Measurements from ENCODE around the gene HAND2. TPM values are rescaled to one million over a fixed set of nuclear protein-coding genes. Genes with fewer than 3 reads are reported as not detected.

HAND2 gene
- not detected for total RNA-seq
- not detected for total RNA-seq (2013)

DNA sequence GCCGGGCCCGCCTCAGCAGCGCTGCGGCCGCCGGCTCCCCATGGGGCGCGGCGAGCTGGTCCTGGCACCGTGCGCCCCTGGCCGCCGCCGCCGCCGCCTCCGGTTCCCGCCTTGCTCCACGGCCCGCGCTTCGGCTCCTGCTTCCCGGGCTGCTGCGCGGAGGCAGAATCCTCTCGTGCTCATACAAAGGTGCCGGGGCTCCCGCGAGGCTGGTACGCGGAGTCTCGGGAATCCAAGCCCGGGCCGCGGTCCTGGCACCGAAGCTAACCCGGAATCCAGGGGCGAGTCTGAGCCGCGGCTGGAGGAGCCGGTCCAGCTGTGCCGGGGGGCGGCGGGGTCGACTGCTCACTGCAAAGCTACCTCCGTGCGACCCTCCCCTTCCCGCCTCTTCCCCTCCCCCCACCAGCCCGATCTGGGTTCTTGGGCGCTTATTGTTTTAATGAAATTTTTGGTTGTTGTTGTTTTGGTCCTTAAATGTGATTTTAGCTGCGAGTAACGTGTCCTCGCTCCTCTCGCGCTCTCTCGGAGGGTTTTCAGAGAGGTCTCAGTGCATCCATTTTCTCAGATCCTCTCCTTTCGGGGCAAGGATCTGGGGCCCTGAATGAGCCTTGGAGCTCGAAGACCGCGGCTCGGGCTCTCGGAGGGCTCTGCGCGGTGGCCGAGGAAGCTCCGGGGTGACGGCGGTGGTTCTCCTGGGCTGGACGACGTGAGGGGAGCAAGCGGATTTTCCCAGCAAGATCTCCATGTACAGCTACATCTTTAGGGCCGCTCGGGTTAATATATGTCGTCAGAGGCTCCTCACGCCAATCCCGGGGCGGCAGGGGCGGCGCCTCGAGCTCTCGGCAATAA lies at the start of gene HAND2:
TSS of gene HAND2 (minus strand) at position 753 of the 849 bp plus-strand sequence. CDS start 940 bp downstream, outside the sequence.
- Mint-ChIP-seq H3K27me3 (ENCODE audit: low read depth in 2 of 2) (peaks cover 67 to 89% of the 10 kb centered on the region in 2 donors), H3K27ac (no peak within 1 kb of the TSS), H3K36me3 (peaks cover 22% of the 10 kb centered on the region), H3K4me1 (no peaks in the 10 kb centered on the region), H3K4me3 (no peak within 1 kb of the TSS), H3K9me3 (no peaks in the 10 kb centered on the region)
- no peak within 1 kb of the TSS for H3K27ac ChIP-seq (ENCODE audit: low read length)
- peak in 1 of 2 donors; percentile 20 for DNase-seq
- TF ChIP-seq, protein P1, sequence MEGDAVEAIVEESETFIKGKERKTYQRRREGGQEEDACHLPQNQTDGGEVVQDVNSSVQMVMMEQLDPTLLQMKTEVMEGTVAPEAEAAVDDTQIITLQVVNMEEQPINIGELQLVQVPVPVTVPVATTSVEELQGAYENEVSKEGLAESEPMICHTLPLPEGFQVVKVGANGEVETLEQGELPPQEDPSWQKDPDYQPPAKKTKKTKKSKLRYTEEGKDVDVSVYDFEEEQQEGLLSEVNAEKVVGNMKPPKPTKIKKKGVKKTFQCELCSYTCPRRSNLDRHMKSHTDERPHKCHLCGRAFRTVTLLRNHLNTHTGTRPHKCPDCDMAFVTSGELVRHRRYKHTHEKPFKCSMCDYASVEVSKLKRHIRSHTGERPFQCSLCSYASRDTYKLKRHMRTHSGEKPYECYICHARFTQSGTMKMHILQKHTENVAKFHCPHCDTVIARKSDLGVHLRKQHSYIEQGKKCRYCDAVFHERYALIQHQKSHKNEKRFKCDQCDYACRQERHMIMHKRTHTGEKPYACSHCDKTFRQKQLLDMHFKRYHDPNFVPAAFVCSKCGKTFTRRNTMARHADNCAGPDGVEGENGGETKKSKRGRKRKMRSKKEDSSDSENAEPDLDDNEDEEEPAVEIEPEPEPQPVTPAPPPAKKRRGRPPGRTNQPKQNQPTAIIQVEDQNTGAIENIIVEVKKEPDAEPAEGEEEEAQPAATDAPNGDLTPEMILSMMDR (IDR thresholded peaks at IDR 0.05) = no peak
- intact Hi-C loops (cut with micrococcal nuclease) = no loop called here
- 6% methylated on average over 76 of the region's 81 CpGs for WGBS (ENCODE audit: insufficient coverage)
- H3K36me3 ChIP-seq (ENCODE audit: control insufficient read depth, insufficient read depth, low read length) = no peaks in the 10 kb centered on the region
- H3K9me3 ChIP-seq (ENCODE audit: control insufficient read depth, insufficient read depth, low read length) = peaks cover 12% of the 10 kb centered on the region
- H3K4me1 ChIP-seq (ENCODE audit: control insufficient read depth, insufficient read depth, low read length) = peaks cover 15% of the 10 kb centered on the region
- H3K27me3 ChIP-seq (ENCODE audit: control insufficient read depth, insufficient read depth, low read length) = peaks cover 81% of the 10 kb centered on the region
- no peak for ATAC-seq
- H3K4me3 ChIP-seq (ENCODE audit: low read length) = no peak within 1 kb of the TSS

DNA sequence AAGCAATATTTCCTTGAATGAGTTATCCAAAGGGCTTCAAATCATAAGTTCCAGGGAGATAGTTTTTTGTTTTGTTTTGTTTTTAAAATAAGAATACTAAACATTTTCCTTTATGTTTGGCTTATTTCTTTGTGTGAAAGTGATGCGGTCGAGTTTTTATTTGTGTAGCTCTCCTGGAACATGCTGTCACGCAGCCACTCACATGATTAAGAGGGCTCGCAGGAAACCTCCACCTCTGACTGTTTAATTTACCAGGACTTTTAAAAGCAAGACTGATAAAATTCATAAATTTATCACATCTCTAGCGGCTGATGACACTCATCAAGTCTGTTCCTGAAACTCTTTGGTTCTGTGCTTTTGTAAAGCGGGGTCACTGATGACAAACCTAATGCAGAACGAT lies 48.9 kb upstream of the HAND2 start:
- intact Hi-C loops (cut with micrococcal nuclease) = no loop called here
- Histone ChIP-seq H3K36me3 (ENCODE audit: control insufficient read depth, insufficient read depth, low read length) (no peaks in the 10 kb centered on the region), H3K4me3 (ENCODE audit: low read length) (no peak overlapping the region), H3K4me1 (ENCODE audit: control insufficient read depth, insufficient read depth, low read length) (no peaks in the 10 kb centered on the region), H3K27ac (ENCODE audit: low read length) (no peak overlapping the region), H3K27me3 (ENCODE audit: control insufficient read depth, insufficient read depth, low read length) (no peaks in the 10 kb centered on the region), H3K9me3 (ENCODE audit: control insufficient read depth, insufficient read depth, low read length) (no peaks in the 10 kb centered on the region)
- TF ChIP-seq, protein P1 (IDR thresholded peaks at IDR 0.05) = no peak
- Mint-ChIP-seq H3K36me3 (no peaks in the 10 kb centered on the region), H3K27ac (no peak overlapping the region), H3K4me1 (no peaks in the 10 kb centered on the region), H3K27me3 (ENCODE audit: low read depth in 2 of 2) (peaks cover 0 to 6% of the 10 kb centered on the region in 2 donors), H3K4me3 (no peak overlapping the region), H3K9me3 (no peaks in the 10 kb centered on the region)
- 82% methylated on average over 7 of the region's 7 CpGs for whole genome bisulfite sequencing (ENCODE audit: insufficient coverage)
- no peak for ATAC-seq
- no peak for DNase-seq

DNA sequence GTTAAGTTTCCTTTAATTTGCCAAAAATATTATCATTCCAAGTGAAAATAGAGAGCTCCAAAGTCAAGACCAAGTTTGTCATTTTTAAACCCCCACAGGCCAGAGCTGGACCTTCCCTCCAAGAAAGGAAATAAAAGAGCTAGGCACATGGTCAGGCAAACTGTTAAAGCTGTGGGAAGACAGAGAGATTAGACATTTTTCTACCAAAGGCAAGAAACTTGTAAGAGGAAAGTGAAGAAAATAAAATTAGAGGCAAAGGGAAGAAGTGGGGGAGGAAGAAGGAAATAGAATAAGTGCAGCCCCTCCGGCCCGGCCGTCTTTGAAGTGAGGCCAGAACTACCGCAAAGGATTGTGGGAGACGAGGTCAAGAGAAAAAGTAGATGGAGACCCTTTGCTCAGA lies 47.9 kb upstream of the HAND2 start:
- Mint-ChIP-seq H3K27me3 (ENCODE audit: low read depth in 2 of 2) (peaks cover 0 to 6% of the 10 kb centered on the region in 2 donors), H3K4me1 (no peaks in the 10 kb centered on the region), H3K27ac (no peak overlapping the region), H3K4me3 (no peak overlapping the region), H3K9me3 (no peaks in the 10 kb centered on the region), H3K36me3 (no peaks in the 10 kb centered on the region)
- Histone ChIP-seq H3K4me3 (ENCODE audit: low read length) (no peak overlapping the region), H3K9me3 (ENCODE audit: control insufficient read depth, insufficient read depth, low read length) (no peaks in the 10 kb centered on the region), H3K27me3 (ENCODE audit: control insufficient read depth, insufficient read depth, low read length) (no peaks in the 10 kb centered on the region), H3K36me3 (ENCODE audit: control insufficient read depth, insufficient read depth, low read length) (no peaks in the 10 kb centered on the region), H3K27ac (ENCODE audit: low read length) (no peak overlapping the region), H3K4me1 (ENCODE audit: control insufficient read depth, insufficient read depth, low read length) (no peaks in the 10 kb centered on the region)
- intact Hi-C loops (cut with micrococcal nuclease) = no loop called here
- WGBS (ENCODE audit: insufficient coverage) = 81% methylated on average over 5 of the region's 5 CpGs
- TF ChIP-seq, protein P1 (IDR thresholded peaks at IDR 0.05) = no peak
- no peak for ATAC-seq
- no peak for DNase-seq

All from natural killer cell (primary cell).